ENCODE measurements around the gene PACSIN2. TPM values are rescaled to one million over a fixed set of nuclear protein-coding genes. Genes with fewer than 3 reads are reported as not detected.
"Not testable (repeated sequence)": the region's sequence is repeated elsewhere in the genome, so short reads cannot be mapped to it uniquely, and the experiment has no call there.

PACSIN2 gene
- total RNA-seq, 1 donor from 2014 or later, result 33.4 TPM

DNA sequence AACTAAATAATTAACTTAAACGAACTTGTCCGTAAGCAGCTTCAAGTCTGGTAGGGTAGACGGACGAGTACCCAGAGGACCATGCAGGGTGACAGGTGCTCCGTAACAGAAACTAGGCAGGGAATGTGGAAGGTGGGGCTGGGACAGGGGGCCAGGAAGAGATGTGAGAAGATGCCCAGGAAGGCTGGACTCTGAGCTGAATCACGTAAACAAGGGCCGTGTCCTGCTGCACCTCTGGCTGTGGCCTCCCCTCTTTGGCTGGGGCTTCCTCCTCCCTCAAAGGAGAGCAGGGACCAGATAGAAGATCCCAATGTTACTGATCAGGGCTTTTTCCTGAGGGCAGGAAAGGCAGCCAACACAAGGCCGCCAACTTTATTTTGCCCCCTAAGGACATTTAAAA lies 47.9 kb downstream of the PACSIN2 start:
- intact Hi-C loops (cut with micrococcal nuclease), result no loop called here

DNA sequence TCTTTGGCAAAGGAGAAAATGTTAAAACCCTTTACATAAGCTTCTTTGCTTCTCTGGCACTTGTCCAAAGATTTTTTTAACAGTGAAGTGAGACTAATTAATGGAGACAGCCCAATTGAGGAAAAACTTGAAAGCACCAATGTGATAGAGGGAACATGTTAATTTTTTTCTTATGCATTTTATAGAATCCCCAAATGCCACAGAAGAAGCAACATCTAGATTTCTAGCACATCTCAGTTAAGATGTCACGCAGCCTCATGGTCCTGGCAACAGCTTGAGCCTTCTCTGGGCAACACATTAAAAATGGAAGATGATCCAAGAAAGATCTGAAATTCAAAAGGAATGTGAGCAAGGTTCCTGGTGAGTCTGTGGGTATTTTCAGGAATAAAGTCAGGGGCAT lies 48.5 kb downstream of the PACSIN2 start:
- intact Hi-C loops (cut with micrococcal nuclease), result no loop called here

DNA sequence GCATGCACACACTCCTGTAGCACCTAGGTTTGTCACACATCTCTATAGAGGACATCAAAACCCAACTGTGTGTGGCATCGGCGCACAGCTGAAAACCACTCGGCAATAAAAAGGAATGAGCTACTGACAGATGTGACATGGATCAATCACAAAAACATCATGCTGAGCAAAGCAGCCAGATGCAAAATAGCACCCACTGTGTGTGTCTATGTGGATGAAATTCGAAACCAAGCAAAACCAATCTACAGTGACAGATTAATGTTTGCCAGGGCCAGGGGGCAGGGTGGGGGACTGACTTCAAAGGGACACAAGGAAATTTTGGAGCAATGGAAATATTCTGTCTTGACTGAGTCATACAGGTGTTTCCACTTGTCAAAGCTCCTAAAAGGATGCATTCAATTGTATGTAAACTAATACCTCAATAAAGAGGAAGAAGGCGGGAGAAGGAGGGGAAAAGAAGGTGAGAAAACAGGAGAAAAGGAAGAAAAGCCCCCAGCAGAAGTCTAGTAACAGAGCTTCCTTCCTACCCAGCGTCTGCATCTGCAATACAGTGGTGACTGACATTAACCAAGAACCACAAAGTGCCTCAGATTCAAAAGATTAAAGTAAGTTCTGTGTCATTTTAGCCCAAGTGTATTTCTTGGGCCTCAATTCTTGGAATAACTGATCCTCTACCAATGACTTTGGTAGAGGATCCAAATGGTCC lies 49.8 kb downstream of the PACSIN2 start:
- intact Hi-C loops (cut with micrococcal nuclease), result no loop called here

DNA sequence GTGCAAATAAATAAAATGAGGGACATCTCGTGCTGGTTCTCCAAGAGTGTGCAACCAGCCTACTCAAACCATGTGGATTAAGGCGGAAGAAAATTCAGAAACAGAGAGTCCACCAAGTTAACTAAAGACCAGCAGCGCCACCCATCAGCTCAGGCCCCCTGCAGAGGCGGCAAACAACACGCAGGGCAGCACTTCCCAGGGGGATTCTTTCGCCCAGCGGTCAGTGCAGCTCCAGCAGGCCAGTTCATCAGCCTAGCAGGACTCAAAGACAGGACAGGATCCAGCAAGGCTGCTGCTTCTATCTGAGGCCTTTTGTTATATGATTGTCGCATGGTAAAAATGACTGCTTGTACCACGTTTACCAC lies 51.7 kb downstream of the PACSIN2 start:
- intact Hi-C loops (cut with micrococcal nuclease), result no loop called here

DNA sequence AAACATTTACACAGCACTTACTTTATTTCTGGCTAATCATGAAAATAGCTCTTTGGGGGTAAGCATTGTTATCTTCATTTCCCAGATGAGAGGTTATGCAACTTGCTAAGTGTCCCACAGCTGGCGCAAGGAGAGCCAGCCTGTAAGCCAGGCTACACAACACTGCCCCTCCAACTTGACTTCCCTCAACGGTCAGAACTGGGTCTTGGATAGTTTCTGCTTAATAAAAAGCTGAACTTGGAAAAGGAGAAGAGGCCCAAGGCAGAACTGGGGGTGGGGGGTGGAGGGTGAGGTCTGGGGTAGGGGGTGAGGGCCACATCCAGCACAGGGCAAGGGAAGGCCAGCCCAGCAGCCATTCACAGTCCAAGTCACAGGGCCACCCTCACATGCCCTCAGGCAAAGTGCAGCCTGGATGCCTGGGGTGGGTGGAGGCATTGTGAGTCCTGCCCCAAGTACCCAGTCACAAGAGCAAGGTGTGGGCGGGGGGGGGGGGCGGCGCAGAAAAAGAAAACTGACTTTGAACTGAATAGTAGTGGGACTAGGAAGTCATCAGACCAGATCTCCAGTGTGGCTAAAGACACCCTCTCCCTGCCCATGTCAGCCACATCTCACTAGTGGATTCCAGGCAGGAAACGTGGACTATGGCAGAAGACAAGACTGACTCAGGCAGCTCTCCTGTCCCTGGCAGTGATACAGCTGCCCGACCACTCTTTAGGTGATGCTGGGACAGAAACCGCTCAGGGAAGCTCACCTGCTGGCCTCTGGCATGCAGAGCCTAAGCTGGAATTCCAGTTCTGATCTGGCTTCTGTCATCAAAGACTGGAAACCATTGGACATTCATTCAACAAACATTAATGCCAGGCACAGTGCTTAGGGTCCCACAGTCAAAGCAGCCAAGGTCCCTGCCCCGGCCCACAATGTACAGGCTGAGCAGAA lies 52.4 kb downstream of the PACSIN2 start:
- intact Hi-C loops (cut with micrococcal nuclease), result no loop called here

DNA sequence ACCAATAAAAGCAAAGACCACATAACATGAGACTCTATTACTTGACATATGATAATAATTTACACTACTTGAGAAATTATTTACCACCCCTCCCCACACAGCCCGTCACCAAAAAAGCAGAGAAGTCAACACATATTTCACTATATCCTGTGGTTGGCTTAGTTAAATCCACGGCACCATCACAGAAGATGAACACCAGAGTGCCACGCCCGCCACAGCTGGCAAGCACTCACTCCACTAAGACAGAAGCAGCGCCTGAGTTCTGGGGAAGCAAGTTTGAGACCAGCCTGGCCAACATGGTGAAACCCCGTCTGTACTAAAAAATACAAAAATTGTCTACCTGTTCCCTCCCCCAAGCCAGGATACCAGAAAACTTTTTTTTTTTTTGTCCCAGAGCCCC lies 53.1 kb downstream of the PACSIN2 start:
- intact Hi-C loops (cut with micrococcal nuclease), result no loop called here

DNA sequence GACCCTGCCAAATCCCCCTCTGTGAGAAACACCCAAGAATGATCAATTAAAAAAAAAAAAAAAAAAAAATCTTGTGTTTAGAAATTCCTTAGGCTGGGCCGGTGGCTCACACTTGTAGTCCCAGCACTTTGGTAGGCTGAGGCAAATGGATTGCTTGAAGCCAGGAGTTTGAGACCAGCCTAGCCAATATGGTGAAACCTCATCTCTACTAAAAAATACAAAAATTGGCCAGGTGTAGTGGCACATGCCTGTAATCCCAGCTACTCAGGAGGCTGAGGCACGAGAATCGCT lies 53.6 kb downstream of the PACSIN2 start:
- intact Hi-C loops (cut with micrococcal nuclease), result not testable (repeated sequence)

DNA sequence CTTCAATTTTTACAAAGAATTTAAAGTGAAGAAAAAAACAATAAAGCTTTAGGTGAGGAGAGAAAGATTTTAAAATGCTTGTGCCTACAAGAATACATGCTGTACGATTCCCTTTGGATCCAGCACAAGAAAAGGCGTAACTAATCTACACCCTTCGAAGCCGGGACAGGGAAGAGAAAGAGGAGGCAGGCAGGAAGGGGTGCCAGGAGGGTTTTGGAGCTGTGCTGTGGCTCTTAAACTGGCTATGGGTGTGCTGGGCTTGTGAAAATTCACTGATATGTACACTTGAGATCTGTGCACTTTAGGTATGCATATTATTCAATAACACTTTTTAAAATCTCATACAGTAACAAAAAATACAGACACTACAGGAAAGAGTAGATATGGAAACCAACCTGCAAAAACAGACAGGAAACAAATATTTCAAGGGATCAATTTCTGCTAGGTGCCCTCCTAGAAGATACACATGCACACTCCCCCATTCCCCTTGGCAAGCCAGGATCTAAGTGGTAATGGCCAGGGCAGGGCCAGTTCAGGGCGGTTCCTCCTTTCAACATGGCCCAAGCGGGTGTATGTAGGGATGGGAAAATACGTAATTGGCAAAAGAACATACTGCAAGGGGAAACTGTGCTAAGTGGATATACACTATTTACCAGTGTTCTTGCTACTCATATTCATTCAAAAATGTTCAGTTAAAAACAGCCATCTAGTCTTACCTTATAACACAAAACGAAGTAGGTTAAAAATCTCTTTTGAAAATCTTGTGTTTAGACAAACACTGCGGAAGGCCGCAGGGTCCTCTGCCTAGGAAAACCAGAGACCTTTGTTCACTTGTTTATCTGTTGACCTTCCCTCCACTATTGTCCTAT lies 54.2 kb downstream of the PACSIN2 start:
- intact Hi-C loops (cut with micrococcal nuclease), result no loop called here

DNA sequence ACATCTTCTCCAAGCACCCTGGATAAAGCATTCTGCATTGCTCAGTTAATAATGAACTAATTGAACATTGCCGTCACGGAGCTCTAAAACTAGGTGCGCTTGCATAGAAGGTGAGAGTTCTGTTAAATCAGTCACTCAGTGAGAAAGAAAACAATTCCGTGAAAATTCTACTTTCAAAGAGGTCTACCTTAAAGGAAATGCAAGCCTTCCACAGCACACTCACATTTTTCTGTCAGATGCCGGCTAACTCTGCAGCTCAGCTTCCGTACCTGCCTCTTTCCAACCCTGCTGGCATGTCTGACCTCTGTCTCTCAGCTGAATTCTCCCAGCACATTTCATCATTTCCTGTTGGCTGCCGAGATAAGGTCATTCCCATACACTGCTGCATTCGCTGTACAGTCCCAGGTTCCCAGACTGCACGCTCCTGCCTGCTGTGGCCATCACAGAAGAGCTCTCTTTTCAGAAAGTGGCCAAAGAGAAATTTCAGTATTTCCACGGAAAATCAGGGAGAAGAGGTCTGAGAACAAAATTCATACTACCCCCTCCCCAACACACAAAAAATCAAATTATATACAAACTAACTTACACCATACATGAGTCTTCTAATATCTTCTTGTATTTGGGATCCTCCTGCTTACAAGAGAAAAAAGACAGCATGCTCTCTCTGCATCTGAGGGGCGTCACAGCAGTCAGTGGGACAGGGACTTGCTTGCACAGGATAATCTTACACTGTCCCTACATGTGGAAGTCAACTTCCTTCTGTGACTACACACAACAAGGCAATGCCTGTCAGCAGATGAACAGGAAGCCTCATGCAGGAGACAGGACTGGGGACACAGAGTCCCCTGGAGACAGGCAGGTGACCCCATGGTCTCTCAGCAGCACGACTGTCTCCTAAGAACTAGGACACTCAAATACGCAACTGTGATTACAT lies 55.1 kb downstream of the PACSIN2 start:
- intact Hi-C loops (cut with micrococcal nuclease), result no loop called here

DNA sequence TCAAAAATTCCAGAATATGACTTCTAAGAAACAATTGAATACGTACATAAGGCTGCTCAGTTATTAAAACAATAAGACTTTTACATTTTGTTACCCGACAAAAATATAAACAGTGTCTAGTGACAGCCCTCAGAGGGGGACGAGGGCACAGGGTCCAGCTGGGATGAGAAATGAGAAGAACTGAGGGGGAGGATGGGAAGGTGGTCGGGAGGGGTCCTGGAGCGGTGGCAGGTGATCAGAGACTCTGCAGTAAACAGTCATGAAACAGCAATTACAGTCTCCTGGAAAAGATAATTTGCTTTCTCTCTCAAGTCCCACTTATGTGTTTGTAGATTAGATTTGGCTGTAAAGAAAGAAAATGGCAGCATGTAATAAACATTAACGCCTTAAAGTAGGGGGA lies 56.0 kb downstream of the PACSIN2 start:
- intact Hi-C loops (cut with micrococcal nuclease), result no loop called here

DNA sequence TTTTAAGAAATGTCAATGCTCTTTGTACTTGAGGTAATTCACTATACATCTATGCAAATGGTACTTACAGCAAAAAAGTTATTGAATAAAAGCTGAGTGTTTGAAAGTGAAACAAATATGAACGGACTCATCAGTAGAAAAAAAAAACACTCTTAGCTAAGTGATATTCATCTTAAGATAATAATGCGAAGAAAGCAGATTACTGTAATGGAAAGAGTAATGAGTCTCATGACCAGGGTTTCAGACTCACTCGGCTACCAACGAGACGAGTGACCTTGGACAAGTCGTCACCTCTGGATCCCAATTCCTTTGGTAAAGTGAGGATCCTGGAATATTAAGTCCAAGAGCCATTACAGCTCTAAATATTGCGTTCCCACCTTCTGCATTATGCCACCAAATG lies 57.0 kb downstream of the PACSIN2 start:
- intact Hi-C loops (cut with micrococcal nuclease), result no loop called here

DNA sequence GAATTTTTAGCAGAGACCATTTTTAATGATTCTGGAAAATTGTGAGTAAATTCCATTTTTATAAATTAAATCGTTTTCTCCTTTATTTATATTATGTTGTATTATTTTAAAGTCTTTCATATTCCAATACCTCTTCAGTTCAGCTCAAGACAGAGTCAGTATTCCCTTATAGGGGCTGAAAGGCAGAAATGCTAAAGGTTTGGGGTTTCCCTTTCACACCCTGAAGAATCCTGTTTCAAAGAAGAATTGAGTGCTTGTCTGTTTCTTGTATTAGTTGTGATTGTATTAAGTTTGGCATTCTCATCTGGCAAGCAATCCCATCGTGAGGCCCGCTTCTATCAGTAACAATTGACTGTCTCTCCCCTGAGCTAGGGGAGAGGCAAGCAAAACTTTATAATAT lies 57.4 kb downstream of the PACSIN2 start:
- intact Hi-C loops (cut with micrococcal nuclease), result no loop called here

DNA sequence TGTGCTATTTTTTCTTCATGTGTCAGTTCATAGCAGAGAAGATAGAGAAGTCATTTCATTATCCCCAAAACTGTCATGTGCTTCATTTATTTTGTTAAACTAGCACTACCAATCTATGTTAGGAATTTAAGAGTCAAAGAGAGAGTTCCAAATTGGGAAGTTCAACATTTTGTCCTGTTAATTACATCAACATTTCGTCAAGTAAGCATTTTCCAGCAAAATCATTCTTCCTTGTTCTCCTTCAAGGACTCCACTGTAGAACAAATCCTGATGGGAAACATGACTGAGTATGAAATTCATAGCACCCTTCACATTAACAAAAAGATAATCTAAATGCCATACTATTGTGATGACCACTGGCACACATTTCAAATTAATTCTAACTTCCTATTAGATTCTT lies 59.1 kb downstream of the PACSIN2 start:
- intact Hi-C loops (cut with micrococcal nuclease), result no loop called here

DNA sequence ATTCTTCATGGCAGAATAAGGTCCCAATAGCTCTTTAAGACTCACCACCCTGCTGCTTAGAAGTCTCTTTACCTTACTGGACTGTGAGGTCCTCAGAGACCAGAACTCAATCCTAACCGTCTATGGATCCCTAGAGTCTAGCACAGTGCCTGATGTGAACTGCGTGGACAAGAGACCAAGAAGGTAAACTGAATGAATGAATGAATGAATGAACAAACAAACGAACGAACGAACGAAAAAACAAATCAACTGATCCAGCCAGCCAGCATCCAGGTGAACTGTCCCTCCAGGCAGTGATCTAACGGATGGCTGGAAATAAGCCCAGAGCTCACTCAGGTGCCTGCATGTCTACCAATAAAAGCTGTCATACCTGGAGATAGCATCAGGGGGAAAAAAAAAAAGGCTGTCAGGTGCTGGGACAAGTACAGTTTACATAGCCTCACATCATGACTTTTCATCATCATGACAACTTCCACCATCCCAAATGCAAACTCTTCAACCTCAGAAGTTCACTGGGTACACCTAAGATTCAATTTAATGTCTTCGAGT lies 59.8 kb downstream of the PACSIN2 start:
- intact Hi-C loops (cut with micrococcal nuclease), result no loop called here

DNA sequence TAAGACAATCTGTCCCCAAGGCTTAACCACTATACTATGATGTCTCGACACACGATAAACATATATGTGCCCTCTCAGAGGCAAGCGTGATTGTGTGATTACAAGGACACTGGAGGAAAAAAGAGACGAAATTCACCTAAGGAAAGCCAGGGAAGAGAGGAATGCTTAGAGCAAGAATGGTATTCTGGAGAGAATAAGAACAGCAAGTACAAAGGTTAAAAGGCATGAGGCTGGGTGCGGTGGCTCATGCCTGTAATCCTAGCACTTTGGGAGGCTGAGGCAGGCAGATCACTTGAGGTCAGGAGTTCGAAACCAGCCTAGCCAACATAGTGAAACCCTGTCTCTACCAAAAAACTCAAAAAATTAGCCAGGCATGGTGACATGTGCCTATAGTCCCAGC lies 61.2 kb downstream of the PACSIN2 start:
- intact Hi-C loops (cut with micrococcal nuclease), result not testable (repeated sequence)

DNA sequence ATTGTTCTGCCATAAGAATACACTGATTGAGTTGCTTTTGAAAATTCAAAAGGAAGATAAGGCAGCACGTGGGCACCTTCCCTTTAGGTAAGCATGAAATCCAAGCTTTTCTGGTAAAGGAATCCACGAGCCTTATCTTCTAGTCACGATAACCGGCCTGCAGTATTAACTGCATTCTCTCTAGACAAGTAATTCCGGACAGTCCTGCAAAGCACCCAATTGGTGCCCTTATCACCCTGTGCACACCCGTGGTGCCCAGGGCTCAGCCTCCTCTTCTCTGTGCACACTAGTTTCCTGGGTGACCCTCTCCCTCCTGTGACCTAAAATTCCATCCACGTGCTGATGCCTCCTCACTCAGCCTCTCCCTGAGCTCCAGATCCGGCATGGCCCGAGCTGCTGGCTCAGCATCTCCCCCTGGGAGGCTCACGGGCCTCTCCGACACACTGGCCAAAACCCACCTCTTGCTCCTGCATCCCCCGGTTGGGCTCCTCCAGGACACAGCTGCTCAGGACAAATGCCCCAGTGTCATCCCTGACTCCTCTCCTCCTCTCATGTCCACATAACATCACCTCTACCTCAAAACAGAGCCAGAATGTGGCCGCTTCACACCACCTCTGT lies 63.7 kb downstream of the PACSIN2 start:
- intact Hi-C loops (cut with micrococcal nuclease), result no loop called here

DNA sequence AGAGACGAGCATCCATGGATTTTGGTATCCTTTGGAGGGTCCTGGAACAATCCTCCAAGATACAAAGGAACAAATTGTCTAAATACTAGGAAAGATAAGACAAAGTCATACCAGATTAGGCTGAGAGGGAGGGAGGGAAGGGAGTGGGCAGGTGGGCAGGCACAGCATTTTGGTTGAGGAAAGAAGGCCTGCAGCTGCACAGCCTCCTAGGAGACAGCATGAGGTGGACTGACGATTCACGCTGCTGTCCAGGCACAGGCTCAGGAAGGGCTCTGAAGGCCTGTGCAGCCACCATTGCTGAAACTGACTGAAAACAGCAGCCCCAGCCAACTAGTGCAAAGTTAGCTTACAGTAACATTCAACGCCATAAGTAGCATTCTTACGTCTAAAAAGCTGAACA lies 64.7 kb downstream of the PACSIN2 start:
- intact Hi-C loops (cut with micrococcal nuclease), result no loop called here

DNA sequence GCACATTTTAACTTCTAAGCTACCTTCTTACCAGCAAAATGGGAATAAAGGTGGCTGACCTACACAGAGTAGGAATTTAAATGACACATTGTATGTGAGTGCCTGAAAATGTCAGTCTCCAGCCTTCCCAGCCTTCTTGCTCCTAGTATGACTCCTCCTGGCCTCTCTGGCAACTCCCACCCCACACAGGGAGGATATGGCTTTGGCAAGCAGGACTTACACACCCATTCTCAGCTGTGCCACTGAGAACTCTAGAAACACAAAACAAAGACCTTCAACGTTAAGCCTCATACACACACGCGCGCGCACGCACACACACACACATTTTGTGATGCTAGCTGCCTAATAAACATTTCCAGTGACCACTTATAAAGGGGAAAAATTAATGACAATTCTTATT lies 65.8 kb downstream of the PACSIN2 start:
- intact Hi-C loops (cut with micrococcal nuclease), result no loop called here

DNA sequence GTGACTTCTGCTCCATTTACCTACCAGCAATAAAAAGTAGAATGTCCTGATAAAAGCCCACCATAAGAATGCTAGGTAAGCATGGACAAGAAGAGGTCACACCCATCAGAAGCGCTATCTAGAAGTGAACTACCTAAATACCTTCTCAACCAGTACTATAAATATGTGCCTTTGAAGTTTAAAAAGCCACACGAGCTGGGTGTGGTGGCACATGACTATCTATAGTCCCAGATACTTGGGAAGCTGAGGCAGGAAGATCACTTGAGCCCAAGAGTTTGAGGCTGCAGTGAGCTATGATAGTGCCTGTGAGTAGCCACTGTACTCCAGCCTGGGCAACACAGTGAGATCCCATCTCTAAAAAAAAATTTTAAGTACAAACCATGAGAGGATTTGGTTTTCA lies 66.7 kb downstream of the PACSIN2 start:
- intact Hi-C loops (cut with micrococcal nuclease), result no loop called here

Data from T-helper 2 cell treated with Interferon-gamma antibody and Interleukin-4, amounts not matched to agents 100 ng/mL and 5 ng/mL, for 36 hours (primary cell).